ENCODE data around the gene TRNAU1AP.
"Not testable (repeated sequence)": the region's sequence is repeated elsewhere in the genome, so short reads cannot be mapped to it uniquely, and the experiment has no call there.

The TRNAU1AP gene

GRCh38 chr1:28577052-28577678 lies 24.3 kb downstream of the TRNAU1AP start:
- DNase-seq (ENCODE audit: low read depth): no peak

GRCh38 chr1:28577738-28578536 lies 25.1 kb downstream of the TRNAU1AP start:
- no peak for DNase-seq (ENCODE audit: low read depth)

DNA sequence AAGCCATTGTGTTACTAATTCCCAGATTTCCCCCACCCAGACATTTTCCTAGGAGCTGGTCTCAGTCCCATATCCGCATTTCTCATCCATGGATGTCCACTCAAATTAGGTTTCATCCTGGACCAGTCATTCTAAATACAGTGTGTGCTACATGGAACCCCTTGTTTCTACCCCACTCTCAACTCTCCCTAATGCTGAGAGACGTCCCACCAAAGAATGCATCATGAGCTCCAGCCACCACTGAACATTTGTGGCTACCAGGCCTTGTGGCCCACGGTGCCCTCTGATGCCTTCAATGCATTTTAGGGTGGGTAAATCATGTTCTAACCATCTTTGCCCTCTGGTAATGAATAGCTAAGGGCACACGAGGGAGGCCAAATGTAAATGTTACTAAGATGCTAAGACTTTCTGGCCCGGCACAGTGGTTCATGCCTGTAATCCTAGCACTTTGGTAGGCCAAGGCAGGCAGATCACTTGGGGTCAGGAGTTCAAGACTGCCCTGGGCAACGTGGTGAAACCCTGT lies 25.9 kb downstream of the TRNAU1AP start:
- no peak for DNase-seq (ENCODE audit: low read depth)

GRCh38 chr1:28579401-28579800 lies 26.5 kb downstream of the TRNAU1AP start:
- DNase-seq (ENCODE audit: low read depth): no peak

GRCh38 chr1:28580722-28581530 lies 28.0 kb downstream of the TRNAU1AP start:
- no peak for DNase-seq (ENCODE audit: low read depth)

DNA sequence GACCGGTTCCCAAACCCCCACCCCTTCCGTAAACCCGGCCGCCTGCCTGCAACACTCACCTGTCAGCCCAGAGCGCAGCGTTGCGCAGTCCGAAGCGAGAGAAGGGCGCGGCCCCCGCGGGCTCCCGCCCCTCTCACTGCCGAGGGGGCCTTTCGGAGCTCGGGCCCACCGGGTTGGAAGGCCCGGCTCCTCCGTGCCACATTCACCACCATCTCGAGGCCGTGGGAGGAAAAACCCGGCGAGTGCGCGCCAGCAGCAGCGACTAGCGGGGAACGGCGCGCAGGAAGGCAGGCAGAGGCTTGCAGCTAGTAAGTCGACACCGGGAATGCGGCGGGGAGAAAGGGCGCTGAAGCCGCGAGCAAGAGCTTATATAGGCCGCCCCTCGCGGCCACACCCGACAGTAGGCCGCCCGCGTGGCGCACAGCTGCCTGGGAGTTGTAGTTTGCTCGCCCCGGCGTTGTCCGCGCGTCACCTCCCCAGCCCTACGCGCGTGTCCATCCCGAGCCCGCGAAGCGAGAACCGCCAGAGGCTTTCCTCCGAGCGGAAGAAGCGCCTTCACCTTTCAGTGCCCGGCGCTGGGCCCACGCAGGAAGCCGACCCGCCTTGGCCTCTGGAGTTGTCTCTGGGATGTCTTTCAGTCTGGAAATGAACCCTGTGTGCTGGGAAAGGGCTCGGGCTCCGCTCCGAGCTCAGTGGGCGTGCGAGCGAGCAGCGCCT lies 28.8 kb downstream of the TRNAU1AP start:
- peak; percentile 85 for DNase-seq (ENCODE audit: low read depth)

DNA sequence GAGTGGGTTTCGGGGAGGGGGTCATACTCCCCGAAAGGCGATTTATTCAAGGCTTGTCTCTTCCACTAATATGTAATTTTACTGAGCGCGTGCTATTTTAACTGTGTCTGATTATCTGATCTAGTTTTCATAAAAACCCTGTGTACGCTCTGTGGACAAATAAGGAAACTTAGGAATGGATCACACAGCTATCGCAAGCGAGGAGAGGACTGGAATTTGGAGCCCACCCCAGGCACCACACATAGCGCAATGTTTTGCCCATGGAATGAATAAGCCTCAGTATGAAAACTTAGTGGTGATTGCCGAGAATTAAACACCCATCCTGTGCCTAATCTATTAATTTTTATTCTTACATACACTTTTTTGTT lies 29.3 kb downstream of the TRNAU1AP start:
- no peak for DNase-seq (ENCODE audit: low read depth)

GRCh38 chr1:28586585-28587391 lies 33.9 kb downstream of the TRNAU1AP start:
- DNase-seq (ENCODE audit: low read depth): not testable (repeated sequence)

GRCh38 chr1:28591708-28592320 lies 38.9 kb downstream of the TRNAU1AP start, which contains the start of gene RAB42:
TSS of gene RAB42 (plus strand) at chr1:28592265. CDS start at chr1:28592512, 247 bp downstream.
- no peak for DNase-seq (ENCODE audit: low read depth)

DNA sequence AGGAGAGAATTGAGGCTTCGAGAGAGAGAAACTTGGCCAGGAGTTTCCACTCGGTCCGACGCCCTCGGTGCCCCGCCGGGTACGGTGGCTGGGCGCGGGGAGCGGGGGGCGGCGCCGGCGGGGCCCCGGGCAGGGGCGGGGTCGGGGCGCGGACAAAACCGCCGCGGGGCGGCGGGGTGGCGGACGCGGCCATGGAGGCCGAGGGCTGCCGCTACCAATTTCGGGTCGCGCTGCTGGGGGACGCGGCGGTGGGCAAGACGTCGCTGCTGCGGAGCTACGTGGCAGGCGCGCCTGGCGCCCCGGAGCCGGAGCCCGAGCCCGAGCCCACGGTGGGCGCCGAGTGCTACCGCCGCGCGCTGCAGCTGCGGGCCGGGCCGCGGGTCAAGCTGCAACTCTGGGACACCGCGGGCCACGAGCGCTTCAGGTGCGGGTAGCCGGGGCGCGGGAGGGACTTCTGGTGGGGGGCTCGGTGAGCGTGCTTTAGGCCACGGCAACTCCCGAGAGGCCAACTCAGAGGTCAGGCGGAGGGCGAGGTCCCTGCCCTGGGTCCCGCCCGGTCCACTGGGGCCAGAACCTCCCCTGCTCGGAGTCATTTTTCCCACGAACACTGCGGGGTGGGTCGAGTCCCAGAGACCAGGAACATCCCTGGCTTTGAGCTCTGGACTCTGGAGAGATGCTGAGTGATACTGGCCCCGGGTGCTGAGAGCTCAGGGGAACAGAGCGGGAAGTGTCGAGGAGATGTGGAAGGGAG lies 39.6 kb downstream of the TRNAU1AP start:
- no peak for DNase-seq (ENCODE audit: low read depth)

DNA sequence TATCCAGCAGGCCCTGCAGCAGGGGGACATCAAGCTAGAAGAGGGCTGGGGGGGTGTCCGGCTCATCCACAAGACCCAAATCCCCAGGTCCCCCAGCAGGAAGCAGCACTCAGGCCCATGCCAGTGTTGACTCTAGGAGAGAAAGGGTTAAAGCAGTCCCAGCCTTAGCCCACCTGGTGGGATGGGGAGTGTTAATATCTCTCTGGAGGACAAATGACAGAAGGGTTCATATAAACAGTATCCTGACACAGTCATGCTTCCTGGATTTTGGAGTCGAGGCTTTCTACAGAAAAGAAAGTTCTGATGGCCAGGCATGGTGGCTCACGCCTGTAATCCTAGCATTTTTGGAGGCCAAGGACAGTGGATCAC lies 41.1 kb downstream of the TRNAU1AP start:
- DNase-seq (ENCODE audit: low read depth): not testable (repeated sequence)

DNA sequence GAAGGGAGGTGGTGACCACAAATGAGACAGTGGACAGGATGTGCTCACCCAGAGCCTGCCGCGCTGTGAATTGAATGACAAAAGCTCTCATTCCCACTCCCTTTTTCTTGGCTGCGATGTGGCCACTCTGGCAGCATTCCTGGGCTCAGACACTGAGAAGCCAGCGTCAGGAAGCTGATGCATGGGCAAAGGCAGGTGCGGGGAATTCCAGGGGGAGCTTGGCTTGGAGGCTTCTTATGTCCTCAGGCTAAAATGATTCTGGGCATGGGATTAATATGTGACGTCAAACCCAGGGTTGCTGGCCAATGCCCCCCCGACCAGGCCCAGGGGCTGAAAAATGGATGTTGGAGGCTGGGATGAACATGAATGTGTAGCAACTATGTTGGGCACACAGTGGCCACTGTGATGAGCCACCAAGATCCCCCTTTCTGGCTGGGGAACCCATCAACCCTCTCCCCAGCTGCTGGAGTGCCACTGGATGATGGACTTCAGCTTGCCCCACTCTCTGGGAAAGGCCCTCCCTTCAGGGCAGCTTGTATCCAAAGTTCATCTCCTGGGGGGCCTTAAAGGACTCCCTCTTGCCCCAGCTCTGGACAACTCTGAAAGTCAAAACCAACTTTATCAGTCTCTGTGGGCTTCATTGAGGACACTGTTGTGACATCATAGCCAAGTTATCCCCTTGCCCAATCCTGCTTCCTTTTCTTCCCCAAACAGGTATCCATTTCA lies 42.0 kb downstream of the TRNAU1AP start:
- DNase-seq (ENCODE audit: low read depth): not testable (repeated sequence)

DNA sequence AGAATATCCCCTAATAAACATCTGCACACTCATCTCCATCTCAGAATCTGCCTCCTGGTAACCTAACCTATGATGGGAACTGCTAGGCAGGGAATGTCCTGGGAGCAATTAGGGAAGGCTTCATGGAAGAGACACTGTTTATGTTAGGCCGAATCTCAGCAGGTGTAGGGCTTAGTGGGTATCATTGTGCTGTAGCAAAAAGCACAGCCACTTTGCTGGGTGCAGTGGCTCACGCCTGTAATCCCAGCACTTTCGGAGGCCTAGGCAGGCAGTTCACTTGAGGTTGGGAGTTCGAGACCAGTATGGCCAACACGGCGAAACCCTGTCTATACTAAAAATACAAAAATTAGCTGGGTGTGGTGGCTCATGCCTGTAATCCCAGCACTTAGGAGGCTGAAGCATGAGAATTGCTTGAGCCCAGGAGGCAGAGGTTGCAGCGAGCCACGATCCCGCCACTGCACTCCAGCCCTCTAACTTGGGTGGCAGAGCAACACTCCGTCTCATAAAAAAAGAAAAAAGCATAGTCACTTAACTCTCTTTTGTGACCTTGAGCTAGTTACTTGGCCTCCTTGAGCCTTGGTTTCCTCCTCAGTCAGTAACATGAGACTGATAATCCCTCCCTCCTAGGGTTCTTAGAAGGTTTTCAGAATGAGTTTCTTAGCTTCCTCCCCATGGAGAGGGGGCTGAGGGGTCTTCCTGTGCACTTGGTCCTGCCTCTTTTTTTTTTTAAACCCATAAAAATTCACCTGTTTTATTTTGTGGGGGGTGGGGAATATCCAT lies 42.7 kb downstream of the TRNAU1AP start:
- DNase-seq (ENCODE audit: low read depth): no peak

DNA sequence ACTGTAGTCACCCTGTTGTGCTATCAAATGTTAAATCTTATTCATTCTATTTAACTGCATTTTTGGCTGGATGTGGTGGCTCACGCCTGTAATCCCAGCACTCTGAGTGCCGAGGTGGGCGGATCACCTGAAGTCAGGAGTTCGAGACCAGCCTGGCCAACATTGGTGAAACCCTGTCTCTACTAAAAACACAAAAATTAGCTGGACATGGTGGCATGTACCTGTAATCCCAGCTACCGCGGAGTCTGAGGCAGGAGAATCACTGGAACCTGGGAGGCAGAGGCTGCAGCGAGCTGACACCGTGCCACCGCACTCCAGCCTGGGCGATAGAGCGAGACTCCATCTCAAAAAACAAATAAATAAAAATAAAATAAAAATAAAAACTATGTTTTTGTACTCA lies 43.4 kb downstream of the TRNAU1AP start:
- DNase-seq (ENCODE audit: low read depth): not testable (repeated sequence)

DNA sequence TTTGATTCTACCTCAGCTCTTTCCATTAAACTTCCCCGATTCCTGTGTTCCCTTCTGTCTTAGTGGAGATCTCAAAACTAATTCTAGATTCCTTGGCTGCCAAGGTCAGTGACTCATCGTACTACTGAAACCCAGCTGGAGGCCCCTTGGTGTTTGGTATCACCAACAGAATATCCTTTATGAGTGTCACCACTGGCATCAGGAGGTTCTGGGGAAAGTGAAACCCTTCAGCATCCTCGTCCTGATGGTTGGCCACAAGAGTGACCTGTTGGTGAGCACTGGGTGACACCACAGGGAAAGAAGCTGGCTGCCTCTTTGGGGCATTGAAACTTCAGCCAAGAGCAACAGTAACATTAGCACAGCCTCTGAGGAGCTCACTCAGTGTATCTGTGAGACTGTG lies 48.8 kb downstream of the TRNAU1AP start:
- no peak for DNase-seq (ENCODE audit: low read depth)

GRCh38 chr1:28602536-28603439 lies 49.9 kb downstream of the TRNAU1AP start:
- DNase-seq (ENCODE audit: low read depth): no peak

GRCh38 chr1:28604411-28604810 lies 51.5 kb downstream of the TRNAU1AP start:
- no peak for DNase-seq (ENCODE audit: low read depth)

All from stimulated activated CD8-positive, alpha-beta memory T cell treated with anti-CD3 and anti-CD28 coated beads, Interleukin-4, amount 100 ng/mL, for 24 hours (primary cell).